Measurements from ENCODE around the gene OR4D6.

Gene OR4D6

DNA sequence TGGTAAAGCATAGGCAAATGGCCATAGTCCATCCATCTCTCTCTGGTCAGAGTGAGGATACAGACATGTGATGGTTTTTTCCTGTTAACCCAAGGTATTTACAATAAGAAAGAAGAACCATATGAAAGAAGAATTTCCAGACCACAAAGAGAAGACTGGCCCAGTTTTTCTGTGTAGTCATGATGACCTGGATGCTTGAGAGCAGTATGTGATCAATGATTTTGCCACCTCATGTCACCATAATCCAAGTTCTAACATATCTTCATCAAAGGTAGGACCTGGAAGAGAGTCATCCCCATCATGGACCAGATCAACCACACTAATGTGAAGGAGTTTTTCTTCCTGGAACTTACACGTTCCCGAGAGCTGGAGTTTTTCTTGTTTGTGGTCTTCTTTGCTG lies at the start of gene OR4D6:
Gene OR4D6 (plus strand): TSS at position 301 of the 400 bp plus-strand sequence. CDS start 0 bp downstream, at position 301.
- Histone ChIP-seq H3K9ac (ENCODE audit: low read length) (no peak within 1 kb of the TSS), H3K36me3 (ENCODE audit: control insufficient read depth, insufficient read depth, low read length) (no peaks in the 10 kb centered on the region), H3K4me1 (ENCODE audit: control insufficient read depth, insufficient read depth, low read length) (no peaks in the 10 kb centered on the region), H3K27me3 (ENCODE audit: control insufficient read depth, insufficient read depth, low read length) (no peaks in the 10 kb centered on the region), H3K4me3 (ENCODE audit: low read length) (no peak within 1 kb of the TSS), H3K27ac (ENCODE audit: low read depth, low read length) (no peak within 1 kb of the TSS)

DNA sequence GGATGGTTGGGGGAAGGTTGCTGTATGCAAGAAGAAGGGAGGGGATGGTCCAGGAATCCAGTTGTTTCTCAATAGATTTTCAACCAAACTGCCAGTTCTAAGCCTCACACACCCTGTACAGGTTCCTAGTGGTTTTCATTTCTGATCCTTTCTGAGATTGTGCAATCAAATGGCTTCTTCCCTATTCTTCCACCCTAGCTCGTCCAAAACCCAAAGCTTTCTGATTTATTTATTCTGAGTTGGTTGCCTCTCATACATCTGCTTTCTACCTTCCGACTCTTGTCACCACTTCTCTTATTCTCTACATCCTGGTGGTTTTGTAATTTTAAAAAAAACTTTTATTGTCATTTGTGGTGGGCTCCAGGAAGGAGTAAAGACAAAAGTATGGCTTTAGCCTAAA lies 43.1 kb upstream of the OR4D6 start:
- no peak overlapping the region for H3K27ac ChIP-seq (ENCODE audit: low read depth, low read length)
- no peaks in the 10 kb centered on the region for H3K4me1 ChIP-seq (ENCODE audit: control insufficient read depth, insufficient read depth, low read length)
- H3K27me3 ChIP-seq (ENCODE audit: control insufficient read depth, insufficient read depth, low read length): no peaks in the 10 kb centered on the region
- H3K9ac ChIP-seq (ENCODE audit: low read length): no peak overlapping the region
- H3K36me3 ChIP-seq (ENCODE audit: control insufficient read depth, insufficient read depth, low read length): no peaks in the 10 kb centered on the region
- no peak overlapping the region for H3K4me3 ChIP-seq (ENCODE audit: low read length)

DNA sequence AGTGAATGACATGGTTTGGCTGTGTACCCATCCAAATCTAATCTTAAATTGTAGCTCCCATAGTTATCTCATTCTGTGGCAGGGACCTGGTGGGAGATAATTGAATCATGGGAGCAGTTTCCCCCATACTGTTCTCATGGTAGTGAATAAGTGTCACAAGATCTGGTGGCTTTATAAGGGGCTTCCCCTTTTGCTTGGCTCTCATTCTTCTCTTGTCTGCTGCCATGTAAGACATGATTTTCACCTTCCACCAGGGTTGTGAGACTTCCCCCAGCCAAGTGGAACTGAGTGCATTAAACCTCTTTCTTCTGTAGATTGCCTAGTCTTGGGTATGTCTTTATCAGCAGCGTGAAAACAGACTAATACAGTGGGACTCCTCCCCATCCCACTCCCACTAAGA lies 41.6 kb upstream of the OR4D6 start:
- Histone ChIP-seq H3K4me3 (ENCODE audit: low read length) (no peak overlapping the region), H3K9ac (ENCODE audit: low read length) (no peak overlapping the region)

DNA sequence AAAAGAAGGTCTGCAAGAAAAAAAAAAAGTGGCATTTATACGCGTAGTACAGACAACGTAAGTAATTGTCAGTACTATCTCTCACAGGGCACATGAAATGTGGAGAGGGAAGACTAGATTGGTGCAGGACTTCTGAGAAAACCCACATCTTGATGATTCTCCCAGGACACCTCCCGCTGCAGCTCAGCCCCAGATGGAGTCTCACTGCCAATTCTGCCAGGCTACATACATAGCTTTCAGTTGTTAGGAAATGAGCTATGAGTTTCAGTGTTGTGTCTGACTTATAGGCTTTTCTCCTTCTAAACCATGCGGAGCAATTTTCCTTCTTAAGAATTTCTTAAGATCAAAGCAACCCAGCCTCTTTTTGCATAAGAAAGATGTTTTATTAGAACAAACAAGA lies 40.1 kb upstream of the OR4D6 start:
- no peak overlapping the region for H3K4me3 ChIP-seq (ENCODE audit: low read length)
- H3K27me3 ChIP-seq (ENCODE audit: control insufficient read depth, insufficient read depth, low read length): no peaks in the 10 kb centered on the region
- H3K4me1 ChIP-seq (ENCODE audit: control insufficient read depth, insufficient read depth, low read length): no peaks in the 10 kb centered on the region
- no peak overlapping the region for H3K27ac ChIP-seq (ENCODE audit: low read depth, low read length)
- H3K36me3 ChIP-seq (ENCODE audit: control insufficient read depth, insufficient read depth, low read length): no peaks in the 10 kb centered on the region
- no peak overlapping the region for H3K9ac ChIP-seq (ENCODE audit: low read length)

More for the DNA sequence above, 41.6 kb upstream of the OR4D6 start:
- H3K27ac ChIP-seq (ENCODE audit: low read depth, low read length): no peak overlapping the region
- H3K4me1 ChIP-seq (ENCODE audit: control insufficient read depth, insufficient read depth, low read length): no peaks in the 10 kb centered on the region
- H3K36me3 ChIP-seq (ENCODE audit: control insufficient read depth, insufficient read depth, low read length): no peaks in the 10 kb centered on the region
- H3K27me3 ChIP-seq (ENCODE audit: control insufficient read depth, insufficient read depth, low read length): no peaks in the 10 kb centered on the region

DNA sequence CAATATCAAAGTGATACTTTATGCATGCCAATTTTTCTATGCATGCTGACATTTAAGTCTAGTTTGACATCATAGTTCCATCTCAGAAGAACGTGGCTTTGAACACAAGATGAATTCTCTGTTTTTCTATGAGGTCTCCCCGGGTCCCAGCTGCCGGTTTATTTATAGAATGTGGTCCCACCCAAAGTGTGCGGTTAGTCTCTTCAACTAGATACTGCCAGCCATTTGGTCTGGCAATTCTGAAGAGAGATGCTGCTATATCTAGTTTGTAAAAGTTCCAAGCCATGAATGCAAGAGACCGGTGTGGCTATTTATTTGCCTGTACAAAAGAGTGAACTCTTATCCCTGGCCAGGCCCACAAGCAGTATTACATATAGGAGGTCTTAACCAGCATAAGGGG lies 39.7 kb upstream of the OR4D6 start:
- Histone ChIP-seq H3K4me3 (ENCODE audit: low read length) (no peak overlapping the region), H3K27ac (ENCODE audit: low read depth, low read length) (no peak overlapping the region), H3K36me3 (ENCODE audit: control insufficient read depth, insufficient read depth, low read length) (no peaks in the 10 kb centered on the region), H3K9ac (ENCODE audit: low read length) (no peak overlapping the region), H3K27me3 (ENCODE audit: control insufficient read depth, insufficient read depth, low read length) (no peaks in the 10 kb centered on the region), H3K4me1 (ENCODE audit: control insufficient read depth, insufficient read depth, low read length) (no peaks in the 10 kb centered on the region)

DNA sequence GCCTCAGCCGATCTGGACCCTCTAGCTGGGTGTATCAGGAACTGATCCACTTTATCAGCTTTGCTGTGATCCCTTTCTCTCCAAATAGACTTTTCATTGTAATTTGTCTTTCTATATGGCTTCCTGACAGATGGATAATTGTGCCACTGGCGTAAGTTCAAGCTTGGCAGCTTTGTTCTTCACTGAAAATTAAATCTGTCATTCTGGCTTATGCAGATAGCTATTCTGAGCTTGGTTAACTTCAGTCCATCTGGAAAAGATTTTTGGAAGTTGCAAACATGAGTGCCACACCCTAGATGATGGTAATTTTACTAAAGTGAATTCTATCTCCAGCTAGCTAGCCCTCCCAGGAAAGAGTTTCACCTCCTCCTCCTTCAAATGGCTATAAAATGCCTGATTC lies 38.6 kb upstream of the OR4D6 start:
- Histone ChIP-seq H3K27ac (ENCODE audit: low read depth, low read length) (no peak overlapping the region), H3K4me3 (ENCODE audit: low read length) (no peak overlapping the region), H3K27me3 (ENCODE audit: control insufficient read depth, insufficient read depth, low read length) (no peaks in the 10 kb centered on the region), H3K36me3 (ENCODE audit: control insufficient read depth, insufficient read depth, low read length) (no peaks in the 10 kb centered on the region), H3K4me1 (ENCODE audit: control insufficient read depth, insufficient read depth, low read length) (no peaks in the 10 kb centered on the region), H3K9ac (ENCODE audit: low read length) (no peak overlapping the region)

DNA sequence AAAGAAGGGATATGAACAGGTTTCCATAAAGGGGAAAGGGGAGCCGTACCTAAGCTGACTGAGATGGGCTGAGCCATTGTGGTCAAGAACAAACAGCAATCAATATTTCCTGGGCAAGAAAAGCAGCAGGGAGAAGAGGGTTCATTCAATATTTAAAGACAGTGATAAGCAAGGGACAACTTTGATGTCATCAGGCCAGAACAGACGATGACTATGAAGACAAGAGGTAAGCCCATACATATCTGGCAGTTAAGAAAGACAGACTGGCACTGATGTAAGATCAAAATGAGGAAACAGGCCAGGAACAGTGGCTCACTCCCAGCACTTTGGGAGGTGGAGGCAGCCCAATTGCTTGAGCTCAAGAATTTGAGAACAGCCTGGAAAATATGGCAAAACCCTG lies 32.9 kb upstream of the OR4D6 start:
- Histone ChIP-seq H3K4me1 (ENCODE audit: control insufficient read depth, insufficient read depth, low read length) (no peaks in the 10 kb centered on the region), H3K27me3 (ENCODE audit: control insufficient read depth, insufficient read depth, low read length) (no peaks in the 10 kb centered on the region), H3K4me3 (ENCODE audit: low read length) (no peak overlapping the region), H3K9ac (ENCODE audit: low read length) (no peak overlapping the region), H3K36me3 (ENCODE audit: control insufficient read depth, insufficient read depth, low read length) (no peaks in the 10 kb centered on the region), H3K27ac (ENCODE audit: low read depth, low read length) (no peak overlapping the region)

DNA sequence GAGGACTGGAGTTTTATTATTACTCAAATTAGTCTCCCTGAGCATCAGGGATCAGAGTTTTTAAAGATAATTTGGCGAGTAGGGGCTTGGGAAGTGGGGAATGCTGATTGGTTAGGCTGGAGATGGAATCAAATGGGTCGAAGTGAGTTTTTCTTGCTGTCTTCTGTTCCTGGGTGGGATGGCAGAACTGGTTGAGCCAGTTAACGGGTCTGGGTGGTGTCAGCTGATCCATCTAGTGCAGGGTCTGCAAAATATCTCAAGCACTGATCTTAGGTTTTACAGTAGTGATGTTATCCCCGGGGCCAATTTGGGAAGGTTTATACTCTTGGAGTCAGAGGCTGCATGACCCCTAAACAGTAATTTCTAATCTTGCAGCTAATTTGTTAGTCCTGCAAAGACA lies 31.6 kb upstream of the OR4D6 start:
- Histone ChIP-seq H3K4me3 (ENCODE audit: low read length) (no peak overlapping the region), H3K4me1 (ENCODE audit: control insufficient read depth, insufficient read depth, low read length) (no peaks in the 10 kb centered on the region), H3K9ac (ENCODE audit: low read length) (no peak overlapping the region), H3K36me3 (ENCODE audit: control insufficient read depth, insufficient read depth, low read length) (no peaks in the 10 kb centered on the region), H3K27me3 (ENCODE audit: control insufficient read depth, insufficient read depth, low read length) (no peaks in the 10 kb centered on the region), H3K27ac (ENCODE audit: low read depth, low read length) (no peak overlapping the region)

DNA sequence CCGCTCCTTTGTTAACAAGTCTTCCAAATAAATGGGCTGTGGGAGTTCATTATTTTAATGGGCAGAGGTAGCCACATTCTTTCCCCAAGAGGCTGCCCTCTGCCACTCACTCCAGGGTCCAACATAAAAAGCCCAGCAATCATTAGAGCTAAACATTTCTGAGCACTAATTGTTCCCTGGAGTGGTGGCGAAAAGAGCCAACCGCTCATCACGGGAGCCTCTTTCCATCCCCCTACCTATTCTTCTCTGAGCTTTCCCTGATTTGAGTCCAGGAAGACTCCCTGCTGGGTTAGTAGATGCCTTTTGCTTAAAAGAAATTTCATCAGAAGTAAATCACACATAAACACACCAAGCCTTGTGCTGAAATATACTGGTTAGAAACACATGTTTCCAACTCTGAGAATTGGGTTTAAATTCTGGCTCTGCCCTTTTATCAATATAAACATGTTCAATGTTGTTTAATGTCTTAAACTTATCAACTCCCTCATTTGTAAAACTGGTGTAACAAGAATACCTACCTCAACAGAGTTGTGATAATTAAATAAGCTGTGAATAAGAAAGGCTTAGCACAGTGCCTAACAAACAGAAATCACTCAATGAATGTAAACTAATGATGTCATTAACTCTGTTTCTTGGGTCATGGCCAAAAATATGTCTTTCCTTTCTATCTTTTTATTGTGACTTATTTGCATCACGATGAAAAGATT lies 30.2 kb upstream of the OR4D6 start, which contains the start of gene OR5A2:
Gene OR5A2 (minus strand): TSS at position 53 of the 707 bp plus-strand sequence. CDS start 3,460 bp downstream, outside the sequence.
- H3K4me1 ChIP-seq (ENCODE audit: control insufficient read depth, insufficient read depth, low read length): no peaks in the 10 kb centered on the region
- H3K36me3 ChIP-seq (ENCODE audit: control insufficient read depth, insufficient read depth, low read length): no peaks in the 10 kb centered on the region
- H3K27ac ChIP-seq (ENCODE audit: low read depth, low read length): no peak within 1 kb of the TSS
- no peak within 1 kb of the TSS for H3K4me3 ChIP-seq (ENCODE audit: low read length)
- H3K9ac ChIP-seq (ENCODE audit: low read length): no peak within 1 kb of the TSS
- H3K27me3 ChIP-seq (ENCODE audit: control insufficient read depth, insufficient read depth, low read length): no peaks in the 10 kb centered on the region

DNA sequence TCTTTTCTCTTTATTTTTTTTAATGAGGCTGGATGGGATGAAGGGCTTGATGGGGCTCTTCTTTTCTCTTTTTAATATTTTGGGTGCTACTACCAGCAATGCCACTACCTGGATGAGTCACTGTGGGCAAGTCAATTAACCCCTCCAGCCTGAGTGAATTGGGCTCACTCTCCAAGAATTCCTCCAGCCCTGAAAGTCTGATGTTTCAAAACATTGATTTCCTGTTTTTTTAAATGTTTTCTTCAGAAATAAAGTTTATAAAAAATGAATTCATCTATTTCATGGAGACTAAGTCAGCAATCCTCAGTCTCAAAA lies 29.7 kb upstream of the OR4D6 start:
- H3K4me3 ChIP-seq (ENCODE audit: low read length): no peak overlapping the region
- no peaks in the 10 kb centered on the region for H3K36me3 ChIP-seq (ENCODE audit: control insufficient read depth, insufficient read depth, low read length)
- no peaks in the 10 kb centered on the region for H3K4me1 ChIP-seq (ENCODE audit: control insufficient read depth, insufficient read depth, low read length)
- H3K9ac ChIP-seq (ENCODE audit: low read length): no peak overlapping the region
- H3K27me3 ChIP-seq (ENCODE audit: control insufficient read depth, insufficient read depth, low read length): no peaks in the 10 kb centered on the region
- H3K27ac ChIP-seq (ENCODE audit: low read depth, low read length): no peak overlapping the region

DNA sequence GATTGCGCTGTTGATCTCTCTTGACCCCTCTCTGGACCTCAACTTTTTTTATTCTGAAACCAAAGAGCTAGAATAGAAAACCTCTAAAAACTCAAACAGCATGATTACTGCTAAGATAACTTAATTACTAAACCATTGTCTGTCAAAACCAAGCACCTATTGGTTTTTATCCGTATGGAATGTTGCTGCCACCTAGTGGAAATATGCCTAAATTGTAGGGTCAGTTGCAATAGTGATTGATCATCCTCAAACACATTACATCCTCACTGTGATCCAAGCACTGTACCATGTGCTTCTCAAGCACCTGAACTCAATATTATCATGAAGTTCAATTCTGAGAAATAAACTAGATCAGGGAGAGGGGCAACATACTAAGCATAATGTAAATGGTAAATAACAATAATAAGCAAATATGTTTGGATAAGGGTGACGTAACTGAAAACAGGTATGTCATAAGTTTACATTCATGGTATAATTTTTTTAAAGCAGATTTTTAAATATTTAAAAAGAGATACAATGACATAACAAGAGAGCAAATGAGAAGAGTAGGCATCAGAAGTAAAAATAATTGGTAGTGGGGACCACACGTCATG lies 26.7 kb upstream of the OR4D6 start:
- Histone ChIP-seq H3K36me3 (ENCODE audit: control insufficient read depth, insufficient read depth, low read length) (no peaks in the 10 kb centered on the region), H3K27me3 (ENCODE audit: control insufficient read depth, insufficient read depth, low read length) (no peaks in the 10 kb centered on the region), H3K4me3 (ENCODE audit: low read length) (no peak overlapping the region), H3K4me1 (ENCODE audit: control insufficient read depth, insufficient read depth, low read length) (no peaks in the 10 kb centered on the region), H3K27ac (ENCODE audit: low read depth, low read length) (no peak overlapping the region), H3K9ac (ENCODE audit: low read length) (no peak overlapping the region)

DNA sequence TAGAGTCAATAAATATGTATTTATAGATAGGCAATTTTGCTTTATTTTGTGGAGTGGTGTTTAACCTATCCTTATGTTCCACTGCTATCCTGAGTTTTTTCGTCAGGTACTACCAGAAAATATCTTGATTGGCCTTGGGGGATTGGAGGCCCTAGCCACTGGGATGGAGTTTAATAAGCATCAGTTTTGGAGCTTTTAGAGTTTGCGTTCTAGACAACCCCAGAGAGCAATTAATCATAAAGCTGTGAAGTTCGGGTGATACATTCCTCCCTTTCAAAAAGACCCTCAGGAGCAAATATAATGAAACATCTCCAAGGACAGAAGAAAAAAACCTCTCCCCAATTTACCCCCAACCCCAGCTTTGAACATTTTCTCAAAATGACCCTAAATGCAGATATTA lies 20.6 kb upstream of the OR4D6 start, which contains the start of gene OR5A1:
Gene OR5A1 (plus strand): TSS at position 301 of the 400 bp plus-strand sequence. CDS start 6,700 bp downstream, outside the sequence.
- Histone ChIP-seq H3K27ac (ENCODE audit: low read depth, low read length) (no peak within 1 kb of the TSS), H3K9ac (ENCODE audit: low read length) (no peak within 1 kb of the TSS), H3K27me3 (ENCODE audit: control insufficient read depth, insufficient read depth, low read length) (no peaks in the 10 kb centered on the region), H3K4me1 (ENCODE audit: control insufficient read depth, insufficient read depth, low read length) (no peaks in the 10 kb centered on the region), H3K36me3 (ENCODE audit: control insufficient read depth, insufficient read depth, low read length) (no peaks in the 10 kb centered on the region), H3K4me3 (ENCODE audit: low read length) (no peak within 1 kb of the TSS)

DNA sequence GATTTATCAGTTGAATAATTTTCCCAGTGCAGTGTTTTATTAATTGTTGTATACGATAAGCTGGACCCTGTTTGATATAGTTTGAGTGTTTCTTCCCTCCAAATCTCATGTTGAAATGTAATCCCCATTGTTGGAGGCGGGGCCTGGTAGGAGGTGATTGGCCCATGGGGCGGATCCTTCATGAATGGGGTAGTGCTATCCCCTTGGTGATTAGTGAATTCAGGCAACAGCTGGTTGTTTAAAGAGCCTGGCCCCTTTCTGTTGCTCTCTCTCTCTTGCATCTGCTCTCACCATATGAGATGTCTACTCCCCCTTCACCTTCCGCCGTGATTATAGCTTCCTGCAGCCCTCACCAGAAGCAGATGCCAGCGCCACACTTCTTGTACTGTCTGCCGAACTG lies 19.0 kb upstream of the OR4D6 start:
- Histone ChIP-seq H3K4me1 (ENCODE audit: control insufficient read depth, insufficient read depth, low read length) (no peaks in the 10 kb centered on the region), H3K9ac (ENCODE audit: low read length) (no peak overlapping the region), H3K27ac (ENCODE audit: low read depth, low read length) (no peak overlapping the region), H3K27me3 (ENCODE audit: control insufficient read depth, insufficient read depth, low read length) (no peaks in the 10 kb centered on the region), H3K36me3 (ENCODE audit: control insufficient read depth, insufficient read depth, low read length) (no peaks in the 10 kb centered on the region), H3K4me3 (ENCODE audit: low read length) (no peak overlapping the region)
